ENCODE results near the gene CCDC85C. TPM values are rescaled to one million over a fixed set of nuclear protein-coding genes. Genes with fewer than 3 reads are reported as not detected.
"Not testable (repeated sequence)": the region's sequence is repeated elsewhere in the genome, so short reads cannot be mapped to it uniquely, and the experiment has no call there.

CCDC85C gene
- total RNA-seq, 1 donor from 2014 or later = 4.4 TPM

- Mint-ChIP-seq H3K36me3 (ENCODE audit: unreplicated experiment) (no peaks in the 10 kb centered on the region), H3K9me3 (ENCODE audit: unreplicated experiment) (no peaks in the 10 kb centered on the region), H3K27ac (ENCODE audit: unreplicated experiment) (no peak overlapping the region)
Measured at GRCh38 chr14:99644035-99644587, 40.1 kb upstream of the CCDC85C start.

GRCh38 chr14:99643343-99643742, 39.3 kb upstream of the CCDC85C start:
- no peak for TF ChIP-seq CTCF (IDR thresholded peaks at IDR 0.05)
- Mint-ChIP-seq H3K27ac (ENCODE audit: unreplicated experiment) (no peak overlapping the region), H3K9me3 (ENCODE audit: unreplicated experiment) (no peaks in the 10 kb centered on the region), H3K4me1 (ENCODE audit: unreplicated experiment) (peaks cover 3% of the 10 kb centered on the region), H3K4me3 (ENCODE audit: unreplicated experiment) (no peak overlapping the region), H3K36me3 (ENCODE audit: unreplicated experiment) (no peaks in the 10 kb centered on the region), H3K27me3 (ENCODE audit: unreplicated experiment) (no peaks in the 10 kb centered on the region)
- no peak for DNase-seq (ENCODE audit: extremely low spot score, unreplicated experiment)

More at GRCh38 chr14:99644035-99644587, 40.1 kb upstream of the CCDC85C start:
- Mint-ChIP-seq H3K27me3 (ENCODE audit: unreplicated experiment) (no peaks in the 10 kb centered on the region), H3K4me1 (ENCODE audit: unreplicated experiment) (peaks cover 3% of the 10 kb centered on the region), H3K4me3 (ENCODE audit: unreplicated experiment) (peak overlapping the region; percentile 20)
- no peak for TF ChIP-seq CTCF (IDR thresholded peaks at IDR 0.05)
- no peak for DNase-seq (ENCODE audit: extremely low spot score, unreplicated experiment)

- not testable (repeated sequence) for H3K9me3 Mint-ChIP-seq (ENCODE audit: unreplicated experiment); H3K27me3 Mint-ChIP-seq (ENCODE audit: unreplicated experiment); H3K27ac Mint-ChIP-seq (ENCODE audit: unreplicated experiment)
Measured at GRCh38 chr14:99642771-99643170, 38.8 kb upstream of the CCDC85C start.

GRCh38 chr14:99637624-99638023, 33.6 kb upstream of the CCDC85C start:
- TF ChIP-seq CTCF (IDR thresholded peaks at IDR 0.05) = no peak
- Mint-ChIP-seq H3K27me3 (ENCODE audit: unreplicated experiment) (no peaks in the 10 kb centered on the region), H3K36me3 (ENCODE audit: unreplicated experiment) (no peaks in the 10 kb centered on the region), H3K4me3 (ENCODE audit: unreplicated experiment) (no peak overlapping the region), H3K4me1 (ENCODE audit: unreplicated experiment) (no peaks in the 10 kb centered on the region), H3K9me3 (ENCODE audit: unreplicated experiment) (no peaks in the 10 kb centered on the region), H3K27ac (ENCODE audit: unreplicated experiment) (no peak overlapping the region)
- no peak for DNase-seq (ENCODE audit: extremely low spot score, unreplicated experiment)

More at GRCh38 chr14:99642771-99643170, 38.8 kb upstream of the CCDC85C start:
- H3K4me1 Mint-ChIP-seq (ENCODE audit: unreplicated experiment); DNase-seq (ENCODE audit: extremely low spot score, unreplicated experiment); H3K36me3 Mint-ChIP-seq (ENCODE audit: unreplicated experiment); H3K4me3 Mint-ChIP-seq (ENCODE audit: unreplicated experiment): not testable (repeated sequence)

- no peak for TF ChIP-seq CTCF (IDR thresholded peaks at IDR 0.05)
- H3K9me3 Mint-ChIP-seq (ENCODE audit: unreplicated experiment) = no peaks in the 10 kb centered on the region
- no peak for DNase-seq (ENCODE audit: extremely low spot score, unreplicated experiment)
Measured at GRCh38 chr14:99636487-99636886, 32.5 kb upstream of the CCDC85C start.

GRCh38 chr14:99635116-99635515, 31.1 kb upstream of the CCDC85C start:
- no peak for TF ChIP-seq CTCF (IDR thresholded peaks at IDR 0.05)
- DNase-seq (ENCODE audit: extremely low spot score, unreplicated experiment) = no peak
- Mint-ChIP-seq H3K4me3 (ENCODE audit: unreplicated experiment) (no peak overlapping the region), H3K27me3 (ENCODE audit: unreplicated experiment) (no peaks in the 10 kb centered on the region), H3K27ac (ENCODE audit: unreplicated experiment) (no peak overlapping the region), H3K36me3 (ENCODE audit: unreplicated experiment) (no peaks in the 10 kb centered on the region), H3K9me3 (ENCODE audit: unreplicated experiment) (no peaks in the 10 kb centered on the region), H3K4me1 (ENCODE audit: unreplicated experiment) (no peaks in the 10 kb centered on the region)

More at GRCh38 chr14:99636487-99636886, 32.5 kb upstream of the CCDC85C start:
- Mint-ChIP-seq H3K27me3 (ENCODE audit: unreplicated experiment) (no peaks in the 10 kb centered on the region), H3K4me3 (ENCODE audit: unreplicated experiment) (no peak overlapping the region), H3K27ac (ENCODE audit: unreplicated experiment) (no peak overlapping the region), H3K4me1 (ENCODE audit: unreplicated experiment) (no peaks in the 10 kb centered on the region), H3K36me3 (ENCODE audit: unreplicated experiment) (no peaks in the 10 kb centered on the region)
